ES-I3 (cell line): ENCODE measurements around the gene KATNBL1.
"Not testable (repeated sequence)": the region's sequence is repeated elsewhere in the genome, so short reads cannot be mapped to it uniquely, and the experiment has no call there.

Experiments
- H3K36me3 ChIP-seq: 2 replicates; pipeline ENCODE4 v1.6.1; 2013; ENCODE audit warnings: mild to moderate bottlenecking, low read length, control low read depth, moderate library complexity; ENCODE audit not compliant: insufficient read depth
- H3K4me1 ChIP-seq: 2 replicates; pipeline ENCODE4 v1.6.1; 2013; ENCODE audit warnings: mild to moderate bottlenecking, control low read depth, low read length; ENCODE audit not compliant: insufficient read depth
- H3K9ac ChIP-seq: 2 replicates; pipeline ENCODE4 v1.6.1; 2013; ENCODE audit warnings: low read depth, mild to moderate bottlenecking, low read length, moderate library complexity
- H3K9me3 ChIP-seq: 2 replicates; pipeline ENCODE4 v1.6.1; 2013; ENCODE audit warnings: mild to moderate bottlenecking, low read length, moderate library complexity; ENCODE audit not compliant: control insufficient read depth, insufficient read depth

The KATNBL1 gene

GRCh38 chr15:34223904-34224596 is 14.2 kb upstream of the KATNBL1 start:
- Histone ChIP-seq H3K9ac (peak overlapping the region; percentile 65), H3K9me3 (no peaks in the 10 kb centered on the region), H3K4me1 (no peaks in the 10 kb centered on the region), H3K36me3 (0 out of 2 replicates have a peak, but pooled peaks cover 5% of the 10 kb centered on the region)

DNA sequence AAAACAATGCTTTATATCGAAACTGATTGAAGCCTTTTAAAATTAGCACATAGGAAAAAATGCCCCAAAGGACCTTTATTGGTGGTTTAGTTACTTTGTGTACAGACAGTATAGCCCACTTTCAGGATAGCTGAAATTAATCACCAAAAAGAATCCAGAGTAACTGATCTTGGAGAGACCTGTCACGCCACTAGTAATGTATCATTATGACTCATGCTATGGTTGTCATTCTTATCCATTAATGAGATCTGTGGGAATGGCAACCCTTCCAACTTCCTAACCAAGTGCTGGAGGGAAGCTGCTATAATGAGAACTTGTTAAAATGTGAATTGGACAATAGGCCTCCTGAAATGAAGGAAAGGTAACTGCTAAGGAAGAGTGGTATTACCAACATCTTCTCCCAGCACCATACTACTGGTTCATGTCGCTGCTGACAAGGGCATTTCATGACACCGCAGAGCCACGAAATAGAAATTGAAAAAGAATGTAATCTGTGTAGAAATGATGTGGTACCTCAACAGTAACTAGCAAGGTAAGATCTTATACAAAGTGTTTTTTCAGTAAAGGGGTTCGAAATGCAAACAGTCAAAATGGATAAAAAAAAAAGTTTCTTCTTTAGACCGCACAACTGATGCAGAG is 7.8 kb upstream of the KATNBL1 start:
- Histone ChIP-seq H3K4me1 (peaks cover 21% of the 10 kb centered on the region), H3K36me3 (no peaks in the 10 kb centered on the region), H3K9ac (no peak overlapping the region), H3K9me3 (no peaks in the 10 kb centered on the region)

- Histone ChIP-seq H3K4me1 (peaks cover 25% of the 10 kb centered on the region), H3K9me3 (no peaks in the 10 kb centered on the region), H3K36me3 (no peaks in the 10 kb centered on the region), H3K9ac (no peak overlapping the region)
These were observed 6.8 kb upstream of the KATNBL1 start for GRCh38 chr15:34216527-34217270.

GRCh38 chr15:34214135-34214534 is 4.2 kb upstream of the KATNBL1 start:
- H3K9ac ChIP-seq, result peak overlapping the region; percentile 2; the same call in 1 of the 2 replicates
- H3K4me1 ChIP-seq, result peaks cover 25% of the 10 kb centered on the region
- H3K36me3 ChIP-seq, result no peaks in the 10 kb centered on the region
- no peaks in the 10 kb centered on the region for H3K9me3 ChIP-seq

- Histone ChIP-seq H3K4me1 (peaks cover 25% of the 10 kb centered on the region), H3K9ac (no peak overlapping the region), H3K36me3 (no peaks in the 10 kb centered on the region), H3K9me3 (no peaks in the 10 kb centered on the region)
These were observed 3.8 kb upstream of the KATNBL1 start for GRCh38 chr15:34213690-34214089.

DNA sequence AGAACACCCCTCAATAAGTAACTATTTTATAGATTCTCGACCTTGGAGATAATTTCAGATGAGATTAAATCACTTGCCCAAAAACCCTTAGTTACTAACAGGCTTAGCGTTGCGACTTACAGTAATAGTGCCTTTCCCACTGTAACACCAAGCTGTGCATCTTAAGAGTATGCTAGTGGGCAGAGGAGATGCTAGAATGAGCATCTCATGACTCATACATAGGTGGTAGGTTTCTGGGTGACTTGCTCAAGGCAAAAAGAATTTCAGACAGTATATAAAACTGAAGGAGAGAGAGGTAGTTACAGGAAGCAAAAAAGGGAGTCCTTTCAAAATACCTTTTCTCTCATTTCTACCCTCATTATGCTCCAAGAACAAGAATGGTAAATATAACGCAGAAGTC is 3.9 kb downstream of the KATNBL1 start:
- H3K9me3 ChIP-seq, result no peaks in the 10 kb centered on the region
- H3K36me3 ChIP-seq, result no peaks in the 10 kb centered on the region

GRCh38 chr15:34203936-34204335 is 6.0 kb downstream of the KATNBL1 start:
- no peaks in the 10 kb centered on the region for H3K9me3 ChIP-seq
- no peaks in the 10 kb centered on the region for H3K36me3 ChIP-seq
- H3K4me1 ChIP-seq, result no peaks in the 10 kb centered on the region; the same call in 1 of the 2 replicates
- H3K9ac ChIP-seq, result no peak overlapping the region

More for the DNA sequence above, 3.9 kb downstream of the KATNBL1 start:
- no peaks in the 10 kb centered on the region; the same call in 1 of the 2 replicates for H3K4me1 ChIP-seq
- H3K9ac ChIP-seq, result no peak overlapping the region

- Histone ChIP-seq H3K9me3 (no peaks in the 10 kb centered on the region), H3K36me3 (no peaks in the 10 kb centered on the region), H3K9ac (no peak overlapping the region), H3K4me1 (no peaks in the 10 kb centered on the region; the same call in 1 of the 2 replicates)
These were observed 6.6 kb downstream of the KATNBL1 start for GRCh38 chr15:34203305-34203704.

- H3K36me3 ChIP-seq, H3K4me1 ChIP-seq, H3K9me3 ChIP-seq, H3K9ac ChIP-seq: not testable (repeated sequence)
These were observed 16.6 kb downstream of the KATNBL1 start for GRCh38 chr15:34193272-34193671.

DNA sequence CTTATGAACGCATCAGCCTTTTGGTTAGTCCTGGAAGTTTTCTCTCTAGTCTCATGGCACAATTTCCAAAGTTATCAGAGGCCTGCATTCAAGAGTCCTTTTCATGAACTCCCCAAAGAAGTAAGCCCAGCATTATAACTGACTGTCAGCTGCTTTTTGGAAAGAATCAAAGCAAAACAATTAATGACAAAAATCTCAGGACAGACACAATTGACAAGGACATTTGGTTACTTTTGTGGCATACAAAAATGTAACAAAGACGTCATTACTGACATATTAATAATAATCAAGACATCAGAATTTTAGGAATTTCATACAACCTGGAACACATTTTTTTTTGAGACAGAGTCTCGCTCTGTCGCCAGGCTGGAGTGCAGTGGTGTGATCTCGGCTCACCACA is 21.2 kb downstream of the KATNBL1 start:
- Histone ChIP-seq H3K36me3 (no peaks in the 10 kb centered on the region; the same call in 1 of the 2 replicates), H3K9ac (no peak overlapping the region), H3K4me1 (no peaks in the 10 kb centered on the region), H3K9me3 (0 out of 2 replicates have a peak, but pooled peaks cover 4% of the 10 kb centered on the region)

DNA sequence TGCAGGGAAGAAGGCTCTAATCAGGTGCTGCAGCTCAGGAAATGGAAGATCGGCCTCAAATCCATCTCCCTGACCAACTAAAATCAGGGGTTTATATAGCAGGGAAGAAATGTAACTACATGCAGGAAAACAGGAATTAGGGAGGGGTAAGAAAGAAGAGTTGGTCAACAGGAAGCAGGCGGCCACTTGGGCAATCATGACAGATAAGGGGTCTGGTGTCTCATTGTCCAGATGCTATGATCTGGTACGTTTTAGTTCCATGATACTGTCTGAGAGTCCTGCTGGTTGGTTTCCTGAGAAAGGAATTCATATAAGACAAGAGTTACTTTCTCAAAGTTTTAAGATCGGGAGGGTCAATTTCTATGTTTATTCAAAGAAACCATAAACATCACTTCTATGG is 24.2 kb downstream of the KATNBL1 start:
- 0 out of 2 replicates have a peak, but pooled peaks cover 4% of the 10 kb centered on the region for H3K9me3 ChIP-seq
- H3K36me3 ChIP-seq, result no peaks in the 10 kb centered on the region; the same call in 1 of the 2 replicates
- H3K9ac ChIP-seq, result no peak overlapping the region
- no peaks in the 10 kb centered on the region for H3K4me1 ChIP-seq

GRCh38 chr15:34182942-34183341 is 27.0 kb downstream of the KATNBL1 start:
- Histone ChIP-seq H3K36me3 (no peaks in the 10 kb centered on the region; the same call in 1 of the 2 replicates), H3K9ac (no peak overlapping the region), H3K9me3 (0 out of 2 replicates have a peak, but pooled peaks cover 4% of the 10 kb centered on the region), H3K4me1 (no peaks in the 10 kb centered on the region)

DNA sequence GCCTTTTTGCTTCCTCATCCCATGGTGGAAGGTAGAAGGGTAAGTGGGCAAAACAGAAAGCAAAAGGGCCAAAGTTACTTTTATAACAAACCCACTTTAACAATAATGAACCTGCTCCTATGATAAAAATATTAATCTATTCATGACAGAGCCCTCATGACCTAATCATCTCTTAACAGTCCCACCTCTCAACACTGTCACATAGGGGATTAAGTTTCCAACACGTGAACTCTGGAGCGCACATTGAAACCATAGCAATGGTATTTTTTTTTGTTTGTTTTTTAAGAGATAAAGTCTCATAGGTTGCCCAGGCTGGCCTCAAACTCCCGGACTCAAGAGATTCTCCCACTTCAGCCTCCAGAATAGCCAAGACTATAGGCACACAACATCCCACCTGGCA is 30.7 kb downstream of the KATNBL1 start:
- Histone ChIP-seq H3K9me3 (no peaks in the 10 kb centered on the region), H3K9ac (no peak overlapping the region), H3K36me3 (no peaks in the 10 kb centered on the region), H3K4me1 (no peaks in the 10 kb centered on the region)

DNA sequence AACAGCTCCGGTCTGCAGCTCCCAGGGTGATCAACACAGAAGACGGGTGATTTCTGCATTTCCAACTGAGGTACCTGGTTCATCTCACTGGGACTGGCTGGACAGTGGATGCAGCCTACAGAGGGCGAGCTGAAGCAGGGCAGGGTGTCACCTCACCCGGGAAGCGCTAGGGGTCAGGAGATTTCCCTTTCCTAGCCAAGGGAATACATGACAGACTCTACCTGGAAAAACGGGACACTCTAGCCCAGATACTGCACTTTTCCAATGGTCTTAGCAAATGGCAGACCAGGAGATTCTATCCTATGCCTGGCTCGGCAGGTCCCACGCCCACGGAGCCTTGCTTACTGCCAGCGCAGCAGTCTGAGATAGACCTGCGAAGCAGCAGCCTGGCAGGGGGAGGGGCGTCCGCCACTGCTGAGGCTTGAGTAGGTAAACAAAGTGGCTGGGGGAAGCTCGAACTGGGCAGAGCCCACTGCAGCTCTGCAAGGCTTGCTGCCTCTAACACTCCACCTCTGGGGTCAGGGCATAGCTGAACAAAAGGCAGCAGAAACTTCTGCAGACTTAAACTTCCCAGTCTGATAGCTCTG is 43.8 kb downstream of the KATNBL1 start:
- H3K9ac ChIP-seq, H3K4me1 ChIP-seq, H3K36me3 ChIP-seq: not testable (repeated sequence)
- peaks cover 13% of the 10 kb centered on the region for H3K9me3 ChIP-seq
